VCaP (cell line): ENCODE results near the gene LHCGR.

ENCODE experiments used
- H3K27ac ChIP-seq: fragments of 450-650 bp; 2 replicates; pipeline ENCODE4 v1.5.1; 2017
- TF ChIP-seq, protein P1 (sequence below): fragments of 450-650 bp; conservative IDR thresholded peaks from 2 replicates; pipeline ENCODE4 v1.5.1; 2017; ENCODE audit warnings: mild to moderate bottlenecking, moderate library complexity

LHCGR gene

DNA sequence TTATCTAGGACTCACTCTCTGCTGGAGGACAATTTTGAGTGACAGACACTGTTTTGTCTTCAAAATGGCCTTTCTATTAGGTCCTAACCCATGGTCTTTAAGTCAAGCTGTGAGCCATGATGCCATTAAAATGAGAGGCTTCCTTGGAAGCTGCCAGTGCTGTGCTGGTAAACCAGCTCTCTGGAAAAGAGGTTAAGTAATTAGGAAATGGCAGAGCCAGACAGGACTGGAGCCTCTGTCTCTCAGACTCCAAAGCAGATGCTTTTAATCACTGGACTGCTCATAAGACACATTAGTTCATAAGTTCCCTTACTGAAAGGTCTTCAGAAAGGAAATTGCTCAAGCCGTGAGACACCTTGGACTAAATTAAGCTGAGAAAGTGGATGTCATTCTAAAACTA, 25.8 kb upstream of the LHCGR start:
- H3K27ac ChIP-seq = no peak overlapping the region
- TF ChIP-seq, protein P1, sequence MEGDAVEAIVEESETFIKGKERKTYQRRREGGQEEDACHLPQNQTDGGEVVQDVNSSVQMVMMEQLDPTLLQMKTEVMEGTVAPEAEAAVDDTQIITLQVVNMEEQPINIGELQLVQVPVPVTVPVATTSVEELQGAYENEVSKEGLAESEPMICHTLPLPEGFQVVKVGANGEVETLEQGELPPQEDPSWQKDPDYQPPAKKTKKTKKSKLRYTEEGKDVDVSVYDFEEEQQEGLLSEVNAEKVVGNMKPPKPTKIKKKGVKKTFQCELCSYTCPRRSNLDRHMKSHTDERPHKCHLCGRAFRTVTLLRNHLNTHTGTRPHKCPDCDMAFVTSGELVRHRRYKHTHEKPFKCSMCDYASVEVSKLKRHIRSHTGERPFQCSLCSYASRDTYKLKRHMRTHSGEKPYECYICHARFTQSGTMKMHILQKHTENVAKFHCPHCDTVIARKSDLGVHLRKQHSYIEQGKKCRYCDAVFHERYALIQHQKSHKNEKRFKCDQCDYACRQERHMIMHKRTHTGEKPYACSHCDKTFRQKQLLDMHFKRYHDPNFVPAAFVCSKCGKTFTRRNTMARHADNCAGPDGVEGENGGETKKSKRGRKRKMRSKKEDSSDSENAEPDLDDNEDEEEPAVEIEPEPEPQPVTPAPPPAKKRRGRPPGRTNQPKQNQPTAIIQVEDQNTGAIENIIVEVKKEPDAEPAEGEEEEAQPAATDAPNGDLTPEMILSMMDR = no peak

DNA sequence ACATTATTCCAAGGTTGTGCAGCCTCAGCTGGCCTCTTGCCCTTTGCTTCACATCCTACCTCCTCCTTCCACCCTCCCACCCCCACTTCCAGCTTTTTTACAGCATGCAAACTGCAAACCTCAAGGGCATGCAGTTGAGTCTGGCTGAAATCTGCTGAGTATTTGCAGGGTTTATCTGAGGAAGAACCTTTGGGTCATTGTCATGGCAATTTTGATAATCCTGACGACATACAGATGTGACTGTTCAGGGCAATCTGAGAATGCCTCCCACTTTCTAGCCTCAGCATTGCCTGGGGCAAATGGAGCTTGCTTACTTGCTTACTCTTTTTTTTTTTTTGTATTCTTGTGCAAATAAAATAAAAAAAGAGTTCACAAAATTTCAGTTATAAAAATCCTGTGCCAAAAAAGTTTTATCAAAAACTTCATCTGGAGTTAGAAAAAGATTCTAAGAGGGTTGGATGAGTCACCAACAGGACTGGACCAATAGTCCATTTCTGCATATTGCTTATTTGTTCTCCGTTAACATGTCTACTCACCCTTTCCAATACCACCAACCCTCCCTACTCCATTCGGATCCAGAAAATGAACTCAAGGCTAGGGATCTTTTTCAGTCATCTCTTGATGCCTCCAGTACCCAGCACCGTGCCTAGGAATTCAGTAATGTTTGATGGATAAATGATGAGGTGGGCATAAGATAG, 23.6 kb upstream of the LHCGR start:
- TF ChIP-seq, protein P1 = no peak
- no peak overlapping the region for H3K27ac ChIP-seq

DNA sequence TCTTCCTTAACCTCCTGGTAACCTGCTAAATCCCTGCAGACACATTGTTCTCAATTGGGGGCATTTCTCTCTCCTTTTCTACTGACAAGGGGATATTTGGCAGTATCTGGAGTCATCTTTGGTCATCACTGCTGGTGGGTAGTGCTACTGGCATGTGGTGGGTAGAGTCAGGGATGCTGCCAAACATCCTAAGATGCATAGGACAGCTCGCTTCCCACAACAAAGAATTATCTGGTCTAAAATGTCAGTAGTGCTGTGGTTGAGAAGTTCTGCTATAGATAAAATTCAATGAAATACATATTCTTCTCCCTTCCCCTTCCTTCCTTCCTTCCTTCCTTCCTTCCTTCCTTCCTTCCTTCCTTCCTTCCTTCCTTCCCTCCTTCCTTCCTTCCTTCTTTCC, 18.7 kb upstream of the LHCGR start:
- H3K27ac ChIP-seq = no peak overlapping the region
- TF ChIP-seq, protein P1 = no peak

DNA sequence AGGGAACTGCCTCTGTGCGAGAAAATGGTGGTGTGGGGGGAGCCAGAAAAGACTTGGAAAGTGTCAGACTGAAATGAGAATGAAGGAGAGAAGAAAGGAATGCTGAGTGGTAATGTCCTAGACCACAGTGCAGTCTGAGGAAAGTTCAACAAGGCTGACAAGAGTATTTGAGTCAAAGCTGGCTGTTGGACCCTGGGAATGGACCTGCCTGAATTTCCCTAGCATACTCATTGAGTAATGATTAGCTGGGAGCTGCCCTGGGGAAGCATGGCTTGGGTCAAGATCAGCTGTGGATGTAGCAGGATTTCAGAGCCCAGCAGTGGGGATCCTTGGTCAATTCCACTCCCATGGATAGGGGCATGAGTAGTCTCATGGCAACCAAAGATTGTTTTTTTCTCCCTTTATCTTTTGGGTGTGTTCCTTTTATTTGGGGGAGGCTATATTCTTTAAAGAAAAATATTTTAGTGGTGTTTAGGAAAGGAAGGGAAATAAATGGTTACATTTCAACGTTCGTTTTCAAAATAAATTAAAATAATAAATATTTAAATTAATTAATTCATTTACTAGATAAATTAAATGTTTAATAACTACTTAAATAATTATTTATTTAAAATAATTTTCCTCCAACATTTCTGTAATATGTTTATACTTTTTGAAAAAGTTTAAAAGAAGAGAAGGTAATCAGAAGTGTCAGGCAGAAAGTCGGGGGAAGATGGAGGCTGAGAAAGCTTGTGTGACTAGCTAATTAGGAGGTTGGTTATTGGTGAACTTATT, 15.9 kb upstream of the LHCGR start:
- no peak overlapping the region for H3K27ac ChIP-seq
- TF ChIP-seq, protein P1 = no peak

DNA sequence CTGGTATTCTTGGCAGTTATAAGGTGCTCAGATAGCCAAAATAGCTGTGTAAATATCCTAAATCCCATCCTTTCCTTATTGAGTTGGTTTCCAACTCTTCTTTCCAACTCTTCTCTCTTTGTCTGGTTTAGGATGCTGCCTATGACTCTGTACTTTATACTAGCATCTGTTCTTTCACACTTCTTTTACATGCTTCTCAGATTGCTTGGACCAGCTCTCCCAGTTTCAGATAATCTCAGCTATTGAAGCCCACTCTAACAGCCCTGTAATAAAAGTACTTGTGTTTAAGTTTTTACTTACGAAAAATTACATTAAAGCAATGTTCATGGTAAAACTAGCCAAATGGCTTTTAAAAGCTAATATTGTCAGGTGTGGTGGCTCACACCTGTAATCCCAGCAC, 14.7 kb upstream of the LHCGR start:
- TF ChIP-seq, protein P1 = no peak
- H3K27ac ChIP-seq = no peak overlapping the region

DNA sequence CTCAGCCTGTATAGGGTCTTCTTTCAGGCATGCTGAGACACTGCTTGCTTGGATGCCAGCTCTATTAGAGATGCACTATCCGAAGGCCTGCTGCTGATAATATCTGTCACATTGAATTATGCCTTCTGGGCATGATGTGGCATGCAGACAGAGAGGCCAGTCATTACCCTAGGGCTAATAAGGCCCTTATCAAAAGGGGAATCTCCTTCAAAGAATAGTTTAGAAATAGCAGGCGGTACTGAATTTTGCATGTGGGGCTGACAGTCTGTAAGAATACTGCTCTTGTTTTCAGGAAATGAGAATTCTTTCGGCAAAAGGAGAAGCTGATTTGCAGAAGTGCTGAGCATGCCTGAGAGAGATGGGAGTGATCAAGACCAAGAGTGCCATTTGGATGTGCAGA, 13.1 kb upstream of the LHCGR start:
- H3K27ac ChIP-seq = no peak overlapping the region
- TF ChIP-seq, protein P1 = no peak

DNA sequence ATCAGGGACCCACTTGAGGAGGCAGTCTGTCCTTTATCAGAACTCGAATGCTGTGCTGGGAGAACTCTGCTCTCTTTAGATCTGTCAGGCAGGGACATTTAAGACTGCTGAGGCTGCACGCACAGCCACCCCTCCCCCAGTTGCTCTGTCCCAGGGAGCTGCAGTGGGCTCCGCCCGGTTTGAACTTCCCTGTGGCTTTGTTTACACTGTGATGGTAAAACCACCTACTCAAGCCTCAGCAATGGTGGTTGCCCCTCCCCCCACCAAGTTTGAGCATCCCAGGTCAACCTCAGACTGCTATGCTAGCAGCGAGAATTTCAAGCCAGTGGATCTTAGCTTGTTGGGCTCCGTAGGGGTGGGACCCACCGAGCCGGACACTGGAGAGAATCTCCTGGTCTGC, 11.8 kb upstream of the LHCGR start:
- H3K27ac ChIP-seq = no peak overlapping the region
- TF ChIP-seq, protein P1 = no peak
